Measurements from ENCODE around the gene GRK2. TPM values are rescaled to one million over a fixed set of nuclear protein-coding genes. Genes with fewer than 3 reads are reported as not detected.

Gene GRK2
- total and polyA plus RNA-seq, 9 of the 15 experiments (the other 6 are each of a cell fraction or from before 2014, with no cell fraction given), result 0.24 to 95.8 (median 56.5) TPM

- TF ChIP-seq CREB3L1 (IDR thresholded peaks at IDR 0.05; ENCODE audit: borderline replicate concordance, low read depth) (peak; percentile 58; the same call in 1 of the 2 replicates), RBM17 (IDR thresholded peaks at IDR 0.05; ENCODE audit: borderline replicate concordance, low read depth, low read length) (no peak), NKRF (IDR thresholded peaks at IDR 0.05; ENCODE audit: borderline replicate concordance) (peak; percentile 79), RBM39 (optimal IDR thresholded peaks at IDR 0.05; ENCODE audit: low read depth, low read length) (peak; percentile 58), HCFC1 (IDR thresholded peaks at IDR 0.05; ENCODE audit: low read depth, low read length) (no peak; the same call in 1 of the 2 replicates), PRDM10 (IDR thresholded peaks at IDR 0.05; ENCODE audit: partially characterized antibody) (no peak)
These were observed 25.5 kb upstream of the GRK2 start (continued) for GRCh38 chr11:67240576-67241389.

Data from K562 (cell line).